HCT116 (cell line): ENCODE results near the gene UBAP2L. TPM values are rescaled to one million over a fixed set of nuclear protein-coding genes. Genes with fewer than 3 reads are reported as not detected.

ENCODE experiments used
- ATAC-seq: fragments of 200-7000 bp; cut with Tn5 transposase; 2 replicates; pipeline ENCODE4 v1.9.1; 2020; ENCODE audit warnings: mild to moderate bottlenecking, moderate library complexity
- BruUV-seq: library from RNA; stranded (reverse); fragments of 400-500 nt; replicated peaks from 2 replicates; lab custom pipeline; 2021; lab: Mats Ljungman, UMichigan
- CTCF ChIA-PET: fragments of 300-600 bp; sonication (Branson Sonifier 250); formaldehyde crosslinking; loops from one replicate; lab custom pipeline; 2021; ENCODE audit warnings: antibody characterized with exemption; lab: Charles Lee
- POLR2A ChIA-PET: fragments of 300-600, 350-600 bp; sonication (Branson Sonifier 250); formaldehyde crosslinking; loops from one replicate; lab custom pipeline; 2021; ENCODE audit warnings: antibody characterized with exemption; lab: Charles Lee
- RAD21 ChIA-PET, 2 experiments: fragments of 300-600 bp; sonication (Branson Sonifier 250); formaldehyde crosslinking; loops; one replicate each; lab custom pipeline; 2023; ENCODE audit warnings: low total read pairs in 2 of 2; ENCODE audit not compliant: uncharacterized antibody in 2 of 2, unreplicated experiment in 2 of 2, low non-redundant PET in 1 of 2; lab: Charles Lee
- DNase-seq: peaks from one replicate; pipeline ENCODE4 v3.0.0-alpha.2; 2010; ENCODE audit warnings: low read depth, low spot score
- H2AFZ ChIP-seq: fragments of 200-600 bp; shearing (Covaris generic), sonication (generic); 2 replicates; pipeline ENCODE4 v1.6.1; 2017; ENCODE audit warnings: low read depth, mixed run types, mixed read lengths, antibody characterized with exemption, low read length; ENCODE audit not compliant: poor library complexity, severe bottlenecking
- H3K27ac ChIP-seq: 2 replicates; pipeline ENCODE4 v1.5.1; 2012; ENCODE audit warnings: low read depth, low read length
- H3K27me3 ChIP-seq: fragments of 200-600 bp; sonication (generic); 2 replicates; pipeline ENCODE4 v1.6.1; 2016; ENCODE audit warnings: mixed run types, low read length, mixed read lengths; ENCODE audit not compliant: insufficient read depth
- H3K36me3 ChIP-seq, 2 experiments: fragments of 200-500 bp in 1 of 2; fragments of 200-600 bp in 1 of 2; sonication (Bioruptor generic) in 1 of 2; sonication (generic) in 1 of 2; 2 replicates each; pipeline versions ENCODE4 v1.5.1 to v1.6.1; 2014 to 2016; ENCODE audit warnings: low read length in 2 of 2, inconsistent platforms in 1 of 2, mixed read lengths in 1 of 2, mixed run types in 1 of 2; ENCODE audit not compliant: insufficient read depth in 2 of 2, control insufficient read depth in 1 of 2
- H3K4me1 ChIP-seq, 2 experiments: fragments of 200-600 bp in 1 of 2; sonication (generic) in 1 of 2; 2 replicates each; pipeline versions ENCODE4 v1.5.1 to v1.6.1; 2012 to 2017; ENCODE audit warnings: low read length in 2 of 2, inconsistent platforms in 1 of 2, mild to moderate bottlenecking in 1 of 2, mixed read lengths in 1 of 2, mixed run types in 1 of 2, moderate library complexity in 1 of 2; ENCODE audit not compliant: insufficient read depth in 2 of 2, control insufficient read depth in 1 of 2
- H3K4me2 ChIP-seq: fragments of 200-600 bp; sonication (generic); 2 replicates; pipeline ENCODE4 v1.6.1; 2017; ENCODE audit warnings: mixed run types, low read length, mixed read lengths
- H3K4me3 ChIP-seq, 2 experiments: fragments of 200-600 bp in 1 of 2; sonication (generic) in 1 of 2; replicated peaks in 1 of 2; 2 replicates each; pipeline ENCODE4 v1.5.1; 2011 to 2016; ENCODE audit warnings: low read length in 2 of 2, control low read depth in 1 of 2, low read depth in 1 of 2, mild to moderate bottlenecking in 1 of 2, mixed read lengths in 1 of 2, mixed run types in 1 of 2
- H3K79me2 ChIP-seq: fragments of 200-600 bp; sonication (generic); 2 replicates; pipeline ENCODE4 v1.6.1; 2017; ENCODE audit warnings: mild to moderate bottlenecking, mixed run types, low read length, moderate library complexity, mixed read lengths; ENCODE audit not compliant: insufficient read depth
- H3K9ac ChIP-seq: fragments of 200-600 bp; sonication (generic); 2 replicates; pipeline ENCODE4 v1.6.1; 2016; ENCODE audit warnings: low read length, mixed read lengths
- H3K9me2 ChIP-seq: fragments of 200-600 bp; sonication (generic), shearing (Covaris generic); 2 replicates; pipeline ENCODE4 v1.6.1; 2017; ENCODE audit warnings: mixed run types, mild to moderate bottlenecking, moderate library complexity; ENCODE audit not compliant: insufficient read depth
- H3K9me3 ChIP-seq, 2 experiments: fragments of 200-500 bp in 1 of 2; fragments of 200-600 bp in 1 of 2; sonication (Bioruptor generic) in 1 of 2; sonication (generic) in 1 of 2; 2 replicates each; pipeline ENCODE4 v1.6.1; 2014 to 2017; ENCODE audit warnings: low read length in 2 of 2, mixed read lengths in 2 of 2, inconsistent platforms in 1 of 2, low read depth in 1 of 2, mild to moderate bottlenecking in 1 of 2, mixed run types in 1 of 2, moderate library complexity in 1 of 2; ENCODE audit not compliant: control insufficient read depth in 1 of 2, insufficient read depth in 1 of 2
- H4K20me1 ChIP-seq: fragments of 200-600 bp; sonication (generic), shearing (Covaris generic); 2 replicates; pipeline ENCODE4 v1.6.1; 2017; ENCODE audit warnings: mixed run types, mild to moderate bottlenecking, moderate library complexity; ENCODE audit not compliant: insufficient read depth
- CBX3 ChIP-seq: IDR thresholded peaks from 2 replicates; pipeline ENCODE4 v1.6.1; 2012; ENCODE audit warnings: low read depth
- CEBPB ChIP-seq: IDR thresholded peaks from 2 replicates; pipeline ENCODE4 v1.6.1; 2012; ENCODE audit warnings: low read depth
- EGR1 ChIP-seq: IDR thresholded peaks from 2 replicates; pipeline ENCODE4 v1.6.1; 2012; ENCODE audit warnings: low read depth
- EZH2 ChIP-seq: fragments of 200-600 bp; sonication (generic); IDR thresholded peaks from 2 replicates; pipeline ENCODE4 v1.6.1; 2017; ENCODE audit warnings: antibody characterized with exemption, mixed run types
- EZH2phosphoT487 ChIP-seq: fragments of 200-600 bp; IDR thresholded peaks from 2 replicates; pipeline ENCODE4 v1.6.1; 2018; ENCODE audit warnings: antibody characterized with exemption, borderline replicate concordance
- FOSL1 ChIP-seq: IDR thresholded peaks from 2 replicates; pipeline ENCODE4 v1.6.1; 2012; ENCODE audit warnings: low read depth
- POLR2A ChIP-seq: IDR thresholded peaks from 2 replicates; pipeline ENCODE4 v1.7.0; 2011; ENCODE audit warnings: borderline replicate concordance; ENCODE audit not compliant: insufficient read depth, insufficient read length; ENCODE audit errors: extremely low read depth
- POLR2AphosphoS5 ChIP-seq: IDR thresholded peaks from 2 replicates; pipeline ENCODE4 v1.6.1; 2011; ENCODE audit warnings: mild to moderate bottlenecking, low read depth, low read length, moderate library complexity
- RAD21 ChIP-seq: IDR thresholded peaks from 2 replicates; pipeline ENCODE4 v1.6.1; 2012; ENCODE audit warnings: low read depth, mild to moderate bottlenecking
- SIN3A ChIP-seq: IDR thresholded peaks from 2 replicates; pipeline ENCODE4 v1.6.1; 2012; ENCODE audit warnings: low read depth
- SP1 ChIP-seq: IDR thresholded peaks from 2 replicates; pipeline ENCODE4 v1.6.1; 2012; ENCODE audit warnings: low read depth
- SRF ChIP-seq: IDR thresholded peaks from 2 replicates; pipeline ENCODE4 v1.6.1; 2012; ENCODE audit warnings: low read depth
- TCF7L2 ChIP-seq: IDR thresholded peaks from 2 replicates; pipeline ENCODE4 v1.7.0; 2011; ENCODE audit warnings: borderline replicate concordance, inconsistent platforms; ENCODE audit not compliant: insufficient read depth, insufficient read length; ENCODE audit errors: extremely low read depth
- YY1 ChIP-seq: IDR thresholded peaks from 2 replicates; pipeline ENCODE4 v1.6.1; 2011; ENCODE audit warnings: low read length, low read depth, moderate library complexity, mild to moderate bottlenecking; ENCODE audit not compliant: insufficient replicate concordance; ENCODE audit errors: extremely low read depth
- ZBTB33 ChIP-seq: IDR thresholded peaks from 2 replicates; pipeline ENCODE4 v1.6.1; 2011; ENCODE audit warnings: mild to moderate bottlenecking, low read length, moderate library complexity; ENCODE audit not compliant: insufficient replicate concordance; ENCODE audit errors: extremely low read depth
- ZFX ChIP-seq: fragments of 450-650 bp; IDR thresholded peaks from 2 replicates; pipeline ENCODE4 v1.6.1; 2017
- ZNF274 ChIP-seq: fragments of 200-500 bp; sonication (Bioruptor generic); IDR thresholded peaks from 2 replicates; pipeline ENCODE4 v1.6.1; 2014; ENCODE audit warnings: mild to moderate bottlenecking, low read depth, low read length, inconsistent platforms
- intact Hi-C: fragments of 100-400 bp; cut with micrococcal nuclease; formaldehyde crosslinking; loops from 2 replicates; pipeline ENCODE4 v1.10.0; 2022
- total RNA-seq: library from RNA; stranded (reverse); gene quantifications from one replicate; pipeline ENCODE4 v1.2.1, GENCODE V29; 2021; ENCODE audit not compliant: unreplicated experiment
- TF ChIP-seq, protein P1 (sequence below): IDR thresholded peaks from 2 replicates; pipeline ENCODE4 v1.6.1; 2012
- TF ChIP-seq, protein P2 (sequence below): IDR thresholded peaks from 2 replicates; pipeline ENCODE4 v1.6.1; 2012

The UBAP2L gene
- total RNA-seq, 1 experiment from 2014 or later = 189 TPM

- RAD21 ChIA-PET = no interaction called here
- TF ChIP-seq YY1 = no peak
- TF ChIP-seq EZH2phosphoT487 = no peak
- no peak for TF ChIP-seq ZNF274
- no peak for TF ChIP-seq SRF
- no peak for TF ChIP-seq FOSL1
- TF ChIP-seq, protein P1, sequence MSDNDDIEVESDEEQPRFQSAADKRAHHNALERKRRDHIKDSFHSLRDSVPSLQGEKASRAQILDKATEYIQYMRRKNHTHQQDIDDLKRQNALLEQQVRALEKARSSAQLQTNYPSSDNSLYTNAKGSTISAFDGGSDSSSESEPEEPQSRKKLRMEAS = no peak
- TF ChIP-seq CEBPB = no peak
- TF ChIP-seq SIN3A = no peak
- no peak for TF ChIP-seq EZH2
- TF ChIP-seq CBX3 = no peak
- TF ChIP-seq ZBTB33 = no peak
- no peak for TF ChIP-seq SP1
- no peak for TF ChIP-seq TCF7L2
- TF ChIP-seq, protein P2, sequence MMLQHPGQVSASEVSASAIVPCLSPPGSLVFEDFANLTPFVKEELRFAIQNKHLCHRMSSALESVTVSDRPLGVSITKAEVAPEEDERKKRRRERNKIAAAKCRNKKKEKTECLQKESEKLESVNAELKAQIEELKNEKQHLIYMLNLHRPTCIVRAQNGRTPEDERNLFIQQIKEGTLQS = no peak
- TF ChIP-seq RAD21 = no peak
- TF ChIP-seq POLR2A = no peak
- TF ChIP-seq ZFX = no peak
- TF ChIP-seq POLR2AphosphoS5 = no peak
- no peak for TF ChIP-seq EGR1
- Histone ChIP-seq H2AFZ (no peak overlapping the region), H3K9ac (peak overlapping the region; percentile 95), H3K27ac (no peak overlapping the region), H3K4me3 (peak overlapping the region in 1 of 2 experiments; percentile 81; a peak in 2 of 4 replicates), H3K4me1 (peaks cover 8 to 29% of the 10 kb centered on the region in 2 experiments; a peak in 3 of 4 replicates), H3K27me3 (no peaks in the 10 kb centered on the region), H3K36me3 (peaks cover 17 to 36% of the 10 kb centered on the region in 2 experiments; a peak in 2 of 4 replicates), H4K20me1 (no peaks in the 10 kb centered on the region), H3K9me2 (no peaks in the 10 kb centered on the region), H3K9me3 (no peaks in the 10 kb centered on the region), H3K79me2 (peaks cover 91% of the 10 kb centered on the region), H3K4me2 (peak overlapping the region; percentile 85)
- CTCF ChIA-PET = no interaction called here
- ATAC-seq = no peak
- no TSS peak for BruUV-seq
- POLR2A ChIA-PET = interaction anchor here (1.2 to 1.5 kb wide), 2 partner anchors 14 to 19 kb away, joined by 3 to 4 read pairs; no protein-coding TSS in a partner anchor
- intact Hi-C loops = no loop called here
- DNase-seq = no peak
These were observed 2.2 kb upstream of the UBAP2L start for GRCh38 chr1:154218545-154218944.
